DOHH2 (cell line): ENCODE measurements around the gene FZR1.

Experiments
- H3F3A ChIP-seq: fragments of 200-600 bp; sonication (generic), shearing (Covaris generic); 2 replicates; pipeline ENCODE4 v1.6.0; 2016; ENCODE audit warnings: antibody characterized with exemption, mild to moderate bottlenecking; ENCODE audit not compliant: control insufficient read depth, insufficient read depth
- H3K27ac ChIP-seq: fragments of 200-600 bp; sonication (generic); 2 replicates; pipeline ENCODE4 v1.5.1; 2014; ENCODE audit warnings: low read depth, mild to moderate bottlenecking, low read length, moderate library complexity
- H3K27me3 ChIP-seq: fragments of 200-600 bp; sonication (generic); 2 replicates; pipeline ENCODE4 v1.6.1; 2014; ENCODE audit warnings: mild to moderate bottlenecking, low read length, mixed read lengths; ENCODE audit not compliant: control insufficient read depth
- H3K36me3 ChIP-seq: fragments of 200-600 bp; sonication (generic); 2 replicates; pipeline ENCODE4 v1.6.1; 2014; ENCODE audit warnings: mild to moderate bottlenecking, low read length, moderate library complexity, mixed read lengths; ENCODE audit not compliant: control insufficient read depth
- H3K4me1 ChIP-seq: fragments of 200-600 bp; sonication (generic); 2 replicates; pipeline ENCODE4 v1.6.1; 2014; ENCODE audit warnings: mild to moderate bottlenecking, low read length, mixed read lengths; ENCODE audit not compliant: control insufficient read depth
- H3K4me2 ChIP-seq: fragments of 200-600 bp; sonication (generic); 2 replicates; pipeline ENCODE4 v1.6.0; 2014; ENCODE audit warnings: mild to moderate bottlenecking, low read length, moderate library complexity
- H3K4me3 ChIP-seq: fragments of 200-600 bp; sonication (generic); 2 replicates; pipeline ENCODE4 v1.5.1; 2014; ENCODE audit warnings: mild to moderate bottlenecking, low read length, mixed read lengths
- H3K79me2 ChIP-seq: fragments of 200-600 bp; sonication (generic); 2 replicates; pipeline ENCODE4 v1.6.1; 2014; ENCODE audit warnings: mild to moderate bottlenecking, low read length, mixed read lengths; ENCODE audit not compliant: control insufficient read depth
- H3K9me2 ChIP-seq: fragments of 200-600 bp; sonication (generic); replicated peaks from 2 replicates; pipeline ENCODE4 v1.6.1; 2014; ENCODE audit warnings: mild to moderate bottlenecking, low read length, mixed read lengths; ENCODE audit not compliant: control insufficient read depth
- H3K9me3 ChIP-seq: fragments of 200-600 bp; sonication (generic); 2 replicates; pipeline ENCODE4 v1.6.1; 2014; ENCODE audit warnings: antibody characterized with exemption, low read length, mixed read lengths; ENCODE audit not compliant: control insufficient read depth, insufficient read depth
- H4K20me1 ChIP-seq: fragments of 200-600 bp; sonication (generic); 2 replicates; pipeline ENCODE4 v1.6.0; 2014; ENCODE audit warnings: low read depth, mild to moderate bottlenecking, antibody characterized with exemption, low read length, moderate library complexity; ENCODE audit not compliant: control insufficient read depth, insufficient read depth
- EZH2phosphoT487 ChIP-seq: fragments of 200-600 bp; sonication (generic); IDR thresholded peaks from 2 replicates; pipeline ENCODE4 v1.6.1; 2017; ENCODE audit warnings: borderline replicate concordance, mild to moderate bottlenecking, antibody characterized with exemption, low read length, moderate library complexity, mixed read lengths
- TF ChIP-seq, protein P1 (sequence below): fragments of 200-600 bp; sonication (generic); IDR thresholded peaks from one replicate; pipeline ENCODE4 v1.5.1; 2014; ENCODE audit warnings: antibody characterized with exemption, mild to moderate bottlenecking, low read depth, low read length; ENCODE audit not compliant: poor library complexity, severe bottlenecking

The FZR1 gene

DNA sequence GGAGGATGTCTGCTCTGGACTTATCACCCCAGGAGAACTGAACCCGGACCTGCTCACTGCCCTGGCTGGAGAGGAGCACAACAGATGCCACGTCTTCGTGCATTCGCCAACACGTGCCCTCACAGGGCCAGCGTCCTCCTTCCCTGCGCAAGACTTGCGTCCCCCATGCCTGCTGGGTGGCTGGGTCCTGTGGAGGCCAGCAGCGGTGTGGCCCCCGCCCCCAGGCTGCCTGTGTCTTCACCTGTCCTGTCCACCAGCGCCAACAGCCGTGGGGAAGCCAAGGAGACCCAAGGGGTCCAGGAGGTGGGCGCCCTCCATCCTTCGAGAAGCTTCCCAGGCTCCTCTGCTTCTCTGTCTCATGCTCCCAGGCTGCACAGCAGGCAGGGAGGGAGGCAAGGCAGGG lies 29.5 kb downstream of the FZR1 start:
- Histone ChIP-seq H3K36me3 (peaks cover 53% of the 10 kb centered on the region), H3K4me3 (no peak overlapping the region)
- TF ChIP-seq EZH2phosphoT487 = no peak
- TF ChIP-seq, protein P1, sequence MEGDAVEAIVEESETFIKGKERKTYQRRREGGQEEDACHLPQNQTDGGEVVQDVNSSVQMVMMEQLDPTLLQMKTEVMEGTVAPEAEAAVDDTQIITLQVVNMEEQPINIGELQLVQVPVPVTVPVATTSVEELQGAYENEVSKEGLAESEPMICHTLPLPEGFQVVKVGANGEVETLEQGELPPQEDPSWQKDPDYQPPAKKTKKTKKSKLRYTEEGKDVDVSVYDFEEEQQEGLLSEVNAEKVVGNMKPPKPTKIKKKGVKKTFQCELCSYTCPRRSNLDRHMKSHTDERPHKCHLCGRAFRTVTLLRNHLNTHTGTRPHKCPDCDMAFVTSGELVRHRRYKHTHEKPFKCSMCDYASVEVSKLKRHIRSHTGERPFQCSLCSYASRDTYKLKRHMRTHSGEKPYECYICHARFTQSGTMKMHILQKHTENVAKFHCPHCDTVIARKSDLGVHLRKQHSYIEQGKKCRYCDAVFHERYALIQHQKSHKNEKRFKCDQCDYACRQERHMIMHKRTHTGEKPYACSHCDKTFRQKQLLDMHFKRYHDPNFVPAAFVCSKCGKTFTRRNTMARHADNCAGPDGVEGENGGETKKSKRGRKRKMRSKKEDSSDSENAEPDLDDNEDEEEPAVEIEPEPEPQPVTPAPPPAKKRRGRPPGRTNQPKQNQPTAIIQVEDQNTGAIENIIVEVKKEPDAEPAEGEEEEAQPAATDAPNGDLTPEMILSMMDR = no peak

DNA sequence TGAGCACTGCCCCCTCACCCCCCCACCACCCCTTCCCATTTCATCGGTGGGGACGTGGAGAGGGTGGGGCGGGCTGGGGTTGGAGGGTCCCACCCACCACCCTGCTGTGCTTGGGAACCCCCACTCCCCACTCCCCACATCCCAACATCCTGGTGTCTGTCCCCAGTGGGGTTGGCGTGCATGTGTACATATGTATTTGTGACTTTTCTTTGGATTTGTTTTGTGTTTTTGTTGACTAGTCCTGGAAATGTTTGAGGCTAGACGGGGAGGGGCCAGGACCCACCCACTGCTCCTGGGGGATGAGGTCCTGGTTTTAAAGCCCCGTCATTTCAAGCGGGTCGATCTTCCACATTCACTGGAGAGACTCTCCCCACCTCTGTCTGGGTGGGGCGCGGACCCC lies 29.9 kb downstream of the FZR1 start:
- Histone ChIP-seq H3K4me3 (no peak overlapping the region), H3K27ac (no peak overlapping the region), H3K36me3 (peaks cover 53% of the 10 kb centered on the region), H3K4me1 (no peaks in the 10 kb centered on the region), H4K20me1 (no peaks in the 10 kb centered on the region), H3K4me2 (no peak overlapping the region), H3K79me2 (no peaks in the 10 kb centered on the region), H3K27me3 (no peaks in the 10 kb centered on the region), H3K9me3 (no peaks in the 10 kb centered on the region), H3F3A (no peaks in the 10 kb centered on the region), H3K9me2 (no peaks in the 10 kb centered on the region)
- no peak for TF ChIP-seq EZH2phosphoT487

More for the DNA sequence above, 29.5 kb downstream of the FZR1 start:
- Histone ChIP-seq H3K9me3 (no peaks in the 10 kb centered on the region), H3K27me3 (no peaks in the 10 kb centered on the region), H3K79me2 (no peaks in the 10 kb centered on the region), H3K4me1 (no peaks in the 10 kb centered on the region), H3K27ac (no peak overlapping the region), H3F3A (no peaks in the 10 kb centered on the region), H4K20me1 (no peaks in the 10 kb centered on the region), H3K4me2 (no peak overlapping the region), H3K9me2 (no peaks in the 10 kb centered on the region)

DNA sequence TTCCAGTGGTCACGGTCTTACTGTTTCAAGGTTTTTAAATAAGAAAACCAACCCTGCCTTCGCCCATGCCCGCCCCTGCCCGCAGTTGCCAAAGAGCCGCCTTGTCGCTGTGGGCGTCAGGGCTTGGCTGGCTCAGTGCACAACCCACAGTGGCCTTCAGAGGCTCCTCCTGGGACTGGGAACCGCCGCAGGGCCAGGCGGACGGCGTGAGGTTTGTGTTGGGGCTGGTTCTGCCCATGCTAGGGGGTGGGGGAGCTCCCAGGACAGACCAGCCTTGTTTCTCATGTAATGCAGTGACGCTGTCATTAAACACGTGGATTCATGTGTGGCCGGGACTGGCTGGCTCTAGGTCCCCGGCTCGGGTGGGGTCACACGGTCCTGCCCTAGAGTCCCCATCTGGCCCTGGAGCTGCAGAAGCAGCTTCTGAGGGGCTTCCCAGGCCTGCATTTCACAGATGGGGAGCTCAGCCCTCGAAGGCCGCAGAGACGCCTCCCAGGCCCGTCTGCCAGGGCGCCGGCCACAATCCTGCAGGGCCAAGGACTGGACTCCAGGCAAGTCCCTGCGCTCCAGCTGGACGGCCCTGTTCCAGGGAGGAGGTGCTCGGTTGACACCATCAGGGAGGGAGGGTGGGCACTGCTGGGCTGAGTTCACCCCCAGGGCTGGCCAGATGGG lies 30.5 kb downstream of the FZR1 start:
- Histone ChIP-seq H3K9me3 (no peaks in the 10 kb centered on the region), H3K36me3 (peaks cover 47% of the 10 kb centered on the region), H4K20me1 (no peaks in the 10 kb centered on the region), H3K4me3 (no peak overlapping the region), H3K27ac (no peak overlapping the region), H3K27me3 (no peaks in the 10 kb centered on the region), H3K9me2 (no peaks in the 10 kb centered on the region), H3K79me2 (no peaks in the 10 kb centered on the region), H3K4me1 (no peaks in the 10 kb centered on the region), H3F3A (no peaks in the 10 kb centered on the region), H3K4me2 (no peak overlapping the region)
- no peak for TF ChIP-seq EZH2phosphoT487
- TF ChIP-seq, protein P1 = no peak

DNA sequence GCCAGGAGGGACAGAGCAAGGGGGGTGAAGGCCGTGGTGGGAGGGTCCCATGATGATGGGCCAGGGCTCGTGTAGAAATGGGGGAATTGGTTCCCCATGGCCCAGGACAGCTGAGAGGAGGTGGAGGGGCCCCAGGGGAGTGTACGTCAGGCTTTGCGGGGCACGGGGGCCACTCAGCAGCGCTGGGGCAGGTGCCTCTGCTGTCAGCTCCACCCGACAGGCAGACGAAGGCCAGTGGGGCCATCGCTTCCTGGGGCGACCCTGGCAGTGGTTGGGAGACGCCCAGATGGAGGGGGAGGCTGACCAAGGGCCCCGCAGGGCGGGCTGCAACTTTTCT lies 31.0 kb downstream of the FZR1 start:
- H3K27me3 ChIP-seq = no peaks in the 10 kb centered on the region
- peaks cover 45% of the 10 kb centered on the region for H3K36me3 ChIP-seq
- H4K20me1 ChIP-seq = no peaks in the 10 kb centered on the region
- peaks cover 2% of the 10 kb centered on the region; the same call in 1 of the 2 replicates for H3F3A ChIP-seq
- H3K9me3 ChIP-seq = no peaks in the 10 kb centered on the region
- no peak overlapping the region for H3K4me2 ChIP-seq
- no peaks in the 10 kb centered on the region for H3K79me2 ChIP-seq
- TF ChIP-seq, protein P1 = no peak
- TF ChIP-seq EZH2phosphoT487 = no peak
- no peak overlapping the region for H3K4me3 ChIP-seq
- no peak overlapping the region for H3K27ac ChIP-seq
- no peaks in the 10 kb centered on the region for H3K4me1 ChIP-seq
- no peaks in the 10 kb centered on the region for H3K9me2 ChIP-seq
